ENCODE data around the gene TBKBP1.
"Not testable (repeated sequence)": the region's sequence is repeated elsewhere in the genome, so short reads cannot be mapped to it uniquely, and the experiment has no call there.

DNA sequence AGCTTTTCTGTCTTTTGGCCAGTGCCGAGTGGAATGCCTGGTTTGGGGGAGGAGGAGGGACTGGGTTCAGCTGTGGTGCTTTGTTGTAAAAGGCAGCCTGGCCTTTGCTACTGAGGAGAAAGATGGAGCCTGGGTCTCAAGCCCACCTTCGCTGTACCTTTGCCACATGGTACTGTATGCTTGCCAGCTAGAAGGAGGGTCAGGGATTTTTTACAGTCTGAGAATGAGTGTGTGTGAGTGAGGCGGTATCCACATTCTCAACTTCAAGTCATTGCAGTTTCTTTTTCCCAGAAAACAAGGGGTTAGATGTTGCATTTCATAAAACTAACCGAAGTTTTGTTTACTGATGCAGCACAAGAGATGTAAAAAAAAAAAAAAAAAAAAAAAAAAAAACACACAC, 11.2 kb upstream of the TBKBP1 start:
- TF ChIP-seq, protein P1, sequence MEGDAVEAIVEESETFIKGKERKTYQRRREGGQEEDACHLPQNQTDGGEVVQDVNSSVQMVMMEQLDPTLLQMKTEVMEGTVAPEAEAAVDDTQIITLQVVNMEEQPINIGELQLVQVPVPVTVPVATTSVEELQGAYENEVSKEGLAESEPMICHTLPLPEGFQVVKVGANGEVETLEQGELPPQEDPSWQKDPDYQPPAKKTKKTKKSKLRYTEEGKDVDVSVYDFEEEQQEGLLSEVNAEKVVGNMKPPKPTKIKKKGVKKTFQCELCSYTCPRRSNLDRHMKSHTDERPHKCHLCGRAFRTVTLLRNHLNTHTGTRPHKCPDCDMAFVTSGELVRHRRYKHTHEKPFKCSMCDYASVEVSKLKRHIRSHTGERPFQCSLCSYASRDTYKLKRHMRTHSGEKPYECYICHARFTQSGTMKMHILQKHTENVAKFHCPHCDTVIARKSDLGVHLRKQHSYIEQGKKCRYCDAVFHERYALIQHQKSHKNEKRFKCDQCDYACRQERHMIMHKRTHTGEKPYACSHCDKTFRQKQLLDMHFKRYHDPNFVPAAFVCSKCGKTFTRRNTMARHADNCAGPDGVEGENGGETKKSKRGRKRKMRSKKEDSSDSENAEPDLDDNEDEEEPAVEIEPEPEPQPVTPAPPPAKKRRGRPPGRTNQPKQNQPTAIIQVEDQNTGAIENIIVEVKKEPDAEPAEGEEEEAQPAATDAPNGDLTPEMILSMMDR (IDR thresholded peaks at IDR 0.05) = not testable (repeated sequence)
- TF ChIP-seq POLR2A (IDR thresholded peaks at IDR 0.05) = not testable (repeated sequence)

All from body of pancreas (tissue), 4 donors.